GM19395 (cell line): ENCODE results near the gene ABR.

Experiments
- ATAC-seq: cut with Tn5 transposase; IDR thresholded peaks from one replicate; pipeline ENCODE4 v1.9.1; 2021; ENCODE audit warnings: mild to moderate bottlenecking, moderate library complexity; ENCODE audit not compliant: unreplicated experiment

ABR gene

DNA sequence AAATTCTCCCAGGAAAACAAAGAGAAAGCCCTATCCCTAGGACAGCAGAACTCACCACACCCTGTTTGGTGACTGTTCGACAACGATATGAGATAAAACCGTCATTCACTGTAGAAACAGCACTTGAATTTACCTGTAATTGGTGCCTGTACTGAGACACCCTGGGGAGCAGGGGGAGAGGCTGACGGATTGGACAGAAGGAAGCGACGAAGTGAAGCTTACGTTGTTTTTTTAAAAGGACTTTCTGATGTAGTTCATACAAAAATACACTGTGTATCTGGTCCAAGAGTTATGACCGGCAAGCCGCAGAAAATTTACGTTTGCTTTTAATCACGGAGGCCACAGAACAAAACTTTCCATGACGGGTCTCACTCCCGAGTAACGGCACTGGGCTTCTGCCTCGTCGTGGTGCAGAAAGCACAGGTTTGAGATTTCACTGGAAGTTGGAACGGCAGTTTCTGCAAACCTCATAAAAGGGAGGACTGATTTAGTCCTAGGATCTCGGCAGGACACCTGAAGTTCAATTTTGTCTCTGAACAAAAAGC, 209.9 kb downstream of the ABR start:
- no peak for ATAC-seq

DNA sequence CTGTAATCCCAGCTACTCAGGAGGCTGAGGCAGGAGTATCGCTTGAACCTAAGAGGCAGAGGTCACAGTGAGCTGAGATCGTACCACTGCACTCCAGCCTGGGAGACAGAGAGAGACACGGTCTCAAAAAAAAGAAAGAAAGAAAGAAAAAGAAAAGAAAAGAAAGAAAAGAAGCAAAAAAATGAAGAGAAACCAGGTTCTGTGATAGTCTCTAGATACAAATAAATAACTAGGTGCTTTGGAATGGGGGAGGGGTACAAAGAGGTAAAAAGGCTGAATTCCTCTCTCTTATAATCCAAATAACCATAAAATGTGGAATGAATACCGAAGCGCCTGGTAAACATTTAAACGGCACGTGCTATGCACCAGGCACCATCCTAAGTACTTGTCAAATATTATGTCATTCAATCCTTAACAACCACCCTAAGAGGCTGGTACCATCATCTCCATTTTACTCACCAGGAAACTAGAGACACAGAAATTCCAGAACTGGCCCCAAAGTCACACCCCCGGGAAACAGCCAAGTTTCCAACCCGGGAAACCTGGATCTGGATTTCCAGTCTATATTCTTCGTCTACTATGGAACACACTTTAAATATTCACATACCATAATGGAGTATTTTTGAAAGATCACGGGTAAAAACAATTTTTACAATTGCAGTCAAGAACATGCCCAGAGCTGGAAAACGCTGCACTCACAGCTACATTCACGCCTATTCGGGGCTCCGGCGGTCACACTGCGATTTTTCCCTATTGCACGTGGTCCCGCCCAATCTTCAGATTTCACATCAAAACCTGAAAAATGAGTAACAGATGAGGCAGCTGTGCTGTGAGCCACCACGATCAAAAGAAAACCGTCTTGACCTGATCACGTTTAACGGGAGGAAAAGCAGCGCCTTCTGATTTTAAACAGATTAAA, 210.7 kb downstream of the ABR start:
- ATAC-seq, result no peak

DNA sequence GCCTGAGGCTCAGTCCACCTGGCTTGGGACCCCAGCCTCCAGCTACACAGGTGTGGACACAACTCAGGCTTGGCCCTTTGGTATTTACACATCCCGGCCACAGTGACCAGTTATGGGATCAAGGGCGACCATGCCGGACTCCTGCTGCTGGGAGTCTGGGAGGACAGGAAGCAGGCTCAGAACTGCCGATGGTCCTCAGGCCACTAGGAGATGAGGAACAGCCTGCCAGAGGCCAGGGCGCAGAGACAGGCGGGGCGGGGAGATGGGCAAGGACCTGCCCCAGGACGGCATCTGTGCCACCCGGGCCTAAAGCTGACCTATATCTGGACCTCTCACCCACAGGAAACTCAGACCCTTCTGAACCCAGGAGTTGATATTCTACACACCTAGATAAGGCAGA, 212.7 kb downstream of the ABR start:
- ATAC-seq, result no peak

DNA sequence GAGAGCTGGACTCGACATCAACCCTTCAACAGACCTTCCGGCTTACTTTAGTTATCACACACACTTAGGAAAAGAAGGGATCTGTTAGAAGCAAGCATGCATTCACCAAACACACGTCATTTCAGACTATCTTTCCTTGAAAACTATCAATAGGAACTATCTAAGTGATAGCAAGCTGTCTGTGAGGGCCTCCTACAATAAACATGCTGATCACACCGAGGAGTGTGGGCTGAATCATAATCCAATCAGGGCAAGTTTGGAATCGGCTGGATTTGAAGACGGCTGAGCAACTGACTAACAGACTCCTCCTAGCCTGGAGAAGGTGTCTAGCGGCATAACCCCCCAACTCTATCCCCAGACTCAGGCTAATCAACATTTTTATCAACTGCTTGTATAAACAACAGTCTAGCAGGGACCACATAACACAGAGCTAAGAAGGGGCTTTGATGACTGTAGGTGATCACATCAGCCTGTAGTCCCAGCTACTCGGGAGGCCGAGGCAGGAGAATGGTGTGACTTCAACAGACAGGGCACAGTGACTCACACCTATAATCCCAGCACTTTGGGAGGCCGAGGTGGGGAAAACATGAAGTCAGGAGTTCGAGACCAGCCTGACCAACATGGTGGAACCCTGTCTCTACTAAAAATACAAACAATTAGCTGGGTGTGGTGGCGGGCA, 214.3 kb downstream of the ABR start:
- no peak for ATAC-seq

DNA sequence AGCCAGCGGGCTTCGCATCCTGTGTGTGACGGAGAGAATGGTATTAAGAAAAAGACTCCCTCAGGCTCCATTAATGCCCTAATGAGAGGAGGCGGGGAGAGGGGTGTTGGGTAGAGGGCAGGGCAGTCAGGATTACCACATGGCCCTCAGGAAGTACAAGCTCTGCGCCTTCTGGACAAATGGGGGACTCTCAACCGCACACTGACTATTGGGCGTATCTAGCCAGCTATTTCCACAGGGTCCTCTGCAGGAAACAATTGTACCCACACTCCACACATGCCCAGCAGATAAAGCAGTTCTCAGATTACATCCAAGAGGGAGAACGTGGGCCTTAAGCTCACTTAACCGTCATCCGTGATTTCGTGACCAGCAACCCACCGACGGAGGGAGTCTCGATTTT, 214.9 kb downstream of the ABR start:
- no peak for ATAC-seq

DNA sequence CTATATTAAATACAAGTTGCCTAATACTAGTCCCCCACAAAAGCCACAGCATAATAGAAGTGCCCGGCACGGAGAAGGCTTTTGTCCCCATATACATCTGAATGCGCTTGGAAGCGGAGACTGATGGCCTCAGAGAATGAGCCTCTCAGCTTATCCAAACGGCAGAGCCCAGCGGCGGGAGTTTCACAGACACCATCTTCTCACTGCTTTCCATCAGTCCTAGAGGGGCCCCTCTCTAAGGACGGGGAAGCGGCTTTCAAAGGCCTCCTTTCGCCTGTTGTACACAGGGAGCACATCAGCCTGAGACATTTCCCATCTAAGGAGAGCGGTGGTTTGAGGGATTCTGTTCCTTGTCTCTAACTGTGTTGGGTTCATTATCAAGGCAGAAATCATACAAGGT, 217.1 kb downstream of the ABR start:
- no peak for ATAC-seq

DNA sequence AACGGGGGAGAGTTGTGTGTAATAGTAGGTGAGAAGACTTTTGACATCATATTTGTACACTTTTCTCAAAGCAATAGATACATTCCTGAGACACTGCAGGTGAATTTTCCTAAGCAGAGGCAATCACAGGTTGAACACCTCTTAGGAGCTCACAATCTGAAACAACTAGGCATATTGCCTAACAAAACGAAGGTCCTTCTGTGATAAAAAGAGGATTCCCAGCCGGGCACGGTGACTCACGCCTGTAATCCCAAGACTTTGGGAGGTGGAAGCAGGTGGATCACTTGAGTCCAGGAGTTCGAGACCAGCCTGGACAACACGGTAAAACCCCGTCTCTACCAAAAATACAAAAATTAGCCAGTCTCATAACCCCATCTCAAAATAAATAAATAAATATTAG, 217.6 kb downstream of the ABR start:
- no peak for ATAC-seq

DNA sequence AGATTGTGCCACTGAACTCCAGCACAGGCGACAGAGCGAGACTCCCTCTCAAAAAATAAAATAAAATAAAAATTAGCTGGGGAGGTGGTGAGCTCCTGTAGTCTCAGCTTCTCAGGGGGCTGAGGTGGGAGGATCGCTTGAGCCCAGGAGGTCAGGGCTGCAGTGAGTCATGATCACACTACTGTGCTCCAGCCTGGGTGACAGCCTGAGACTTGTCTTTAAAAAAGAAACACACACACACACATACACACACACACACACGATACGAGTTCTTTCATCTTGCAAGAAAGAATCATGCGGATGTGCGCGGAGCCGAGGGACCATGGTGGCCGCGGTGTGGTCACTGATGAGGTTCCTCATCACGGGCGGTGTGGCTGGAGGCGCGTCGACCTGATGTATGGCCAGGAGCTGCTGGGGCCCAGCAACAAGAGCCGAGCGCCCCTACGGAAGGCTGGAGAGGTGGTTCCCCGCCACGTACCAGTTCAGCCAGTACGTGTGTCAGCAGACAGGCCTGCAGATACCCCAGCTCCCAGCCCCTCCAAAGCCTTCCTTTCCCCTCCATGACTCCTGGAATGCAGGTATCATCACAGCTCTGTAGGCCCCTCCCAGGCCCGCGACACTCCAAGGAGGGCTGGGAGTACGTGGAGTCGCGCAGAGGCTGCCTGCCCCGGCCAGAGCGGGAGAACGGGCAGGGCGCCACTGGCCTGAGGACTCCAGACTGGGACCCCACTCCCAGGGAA, 220.9 kb downstream of the ABR start:
- no peak for ATAC-seq

DNA sequence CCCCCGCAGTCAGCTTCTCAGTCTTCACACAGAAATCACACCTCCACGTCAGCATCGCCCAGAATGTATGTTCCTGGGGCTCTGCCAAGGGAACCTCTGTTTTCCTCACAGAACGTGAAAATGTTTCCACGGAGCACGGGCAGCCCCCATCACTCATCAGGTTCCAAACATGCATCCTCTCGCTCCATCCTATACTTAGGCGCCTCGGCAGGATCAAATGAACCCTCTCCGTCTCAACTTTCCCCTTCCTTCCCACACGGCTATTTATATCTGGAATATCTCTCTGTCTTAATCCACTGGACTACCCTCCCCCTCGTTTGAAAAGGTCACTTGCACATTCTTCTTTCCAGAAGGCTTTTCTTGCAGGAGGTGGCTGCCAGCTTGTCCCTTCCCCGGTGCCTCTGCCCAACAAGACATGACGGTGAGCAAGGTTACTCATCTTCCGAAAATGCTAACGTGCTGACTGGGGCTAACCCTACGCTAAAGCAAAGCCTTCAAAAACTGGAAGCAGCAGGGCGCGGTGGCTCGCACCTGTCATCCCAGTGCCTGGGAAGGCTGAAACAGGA, 221.8 kb downstream of the ABR start:
- ATAC-seq, result no peak

DNA sequence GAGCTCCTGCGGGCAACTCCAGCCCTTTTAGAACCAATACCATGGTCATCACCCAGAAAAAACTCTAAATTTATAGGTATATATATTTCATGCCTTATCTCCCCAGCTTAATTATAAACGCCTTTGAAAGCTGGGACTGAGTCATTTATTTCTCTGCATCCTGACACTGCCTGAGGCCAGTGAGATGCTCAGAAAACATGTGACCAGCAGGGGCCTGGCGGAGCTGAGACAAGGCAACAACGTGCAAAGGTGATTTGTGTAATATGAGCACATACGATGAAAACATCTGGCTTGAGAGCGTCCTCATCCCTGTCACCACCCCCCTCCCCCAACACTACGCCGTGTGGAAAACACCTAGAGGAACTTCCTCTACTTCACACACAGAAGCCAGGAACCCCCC, 222.9 kb downstream of the ABR start:
- ATAC-seq, result no peak

DNA sequence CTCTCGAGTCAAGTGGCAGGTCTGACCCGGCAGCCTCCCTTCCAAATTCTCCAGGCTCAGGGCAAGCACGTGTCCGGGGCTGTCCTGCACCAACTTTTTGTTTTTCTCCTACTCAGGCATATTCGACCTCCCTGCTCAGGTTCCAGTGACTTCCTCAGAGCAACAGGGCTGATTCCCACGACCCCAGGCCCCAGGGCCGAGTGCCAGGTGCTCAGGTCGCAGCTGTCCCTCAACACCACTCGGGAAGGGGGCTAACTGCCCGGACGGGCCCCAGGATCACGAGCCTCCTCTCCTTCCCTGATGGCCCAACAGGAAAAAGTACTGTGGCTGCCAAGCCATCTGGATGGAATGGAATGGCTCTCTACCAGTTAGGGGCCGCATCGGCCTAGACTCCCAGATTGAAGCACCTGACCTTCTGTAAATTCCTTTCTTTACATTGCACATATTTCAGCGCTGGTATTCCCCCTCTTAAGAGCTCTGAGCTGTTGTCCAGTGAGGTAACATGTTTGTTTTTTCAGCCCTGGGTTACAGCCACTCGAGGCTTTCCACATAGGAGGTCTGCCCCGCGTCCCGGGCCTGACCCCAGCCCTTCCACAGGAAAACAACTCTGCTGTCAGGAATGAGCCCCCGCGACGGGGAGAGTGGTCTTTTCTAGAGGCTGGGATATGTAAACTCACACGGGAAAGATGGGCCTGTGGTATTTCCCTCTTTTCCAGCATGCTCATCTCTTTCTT, 225.2 kb downstream of the ABR start:
- ATAC-seq, result no peak

DNA sequence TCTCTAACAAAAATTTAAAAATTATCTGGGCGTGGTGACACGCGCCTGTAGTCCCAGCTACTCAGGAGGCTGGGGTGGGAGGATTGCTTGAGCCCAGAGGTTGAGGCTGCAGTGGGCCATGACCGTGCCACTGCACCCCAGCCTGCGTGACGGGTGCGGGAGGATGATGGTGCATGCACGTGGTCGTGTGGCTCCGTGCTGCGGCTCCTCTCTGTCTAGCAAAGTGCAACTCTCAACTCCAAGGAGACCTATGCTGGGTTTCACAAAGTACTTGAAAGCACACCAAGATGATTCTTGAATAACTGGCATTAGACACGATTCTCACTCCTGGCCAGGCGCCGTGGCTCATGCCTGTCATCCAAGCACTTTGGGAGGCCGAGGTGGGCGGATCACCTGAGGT, 226.0 kb downstream of the ABR start:
- no peak for ATAC-seq
